AG04449 (cell line): ENCODE results near the gene SLC33A1.

Experiments
- CTCF ChIA-PET: fragments of 350-600 bp; formaldehyde crosslinking; extraction: SDS; loops from one replicate; lab custom pipeline; 2021; ENCODE audit warnings: antibody characterized with exemption; lab: Yijun Ruan, JAX
- POLR2A ChIA-PET: fragments of 400-600, 350-600 bp; formaldehyde crosslinking; extraction: SDS; loops from one replicate; lab custom pipeline; 2020; ENCODE audit warnings: antibody characterized with exemption, inconsistent platforms; lab: Yijun Ruan, JAX
- DNase-seq: peaks from one replicate; pipeline ENCODE4 v3.0.0-alpha.2; 2010; ENCODE audit warnings: low read depth, low spot score
- H3K4me3 ChIP-seq: 2 replicates; pipeline ENCODE4 v1.5.1; 2011; ENCODE audit warnings: low read depth, mild to moderate bottlenecking, control low read depth, low read length
- CTCF ChIP-seq: IDR thresholded peaks from one replicate; pipeline ENCODE4 v1.5.1; 2011; ENCODE audit warnings: mild to moderate bottlenecking, moderate library complexity, low read length, control low read depth, inconsistent platforms; ENCODE audit not compliant: insufficient read depth; ENCODE audit errors: missing control alignments

SLC33A1 gene

GRCh38 chr3:155854141-155854940 lies at the start of gene SLC33A1:
Gene SLC33A1, minus strand, starts transcription at chr3:155854427. Its CDS starts 430 bp downstream, at chr3:155853997.
- CTCF ChIA-PET, result interaction anchor here (1.8 kb wide), 2 partner anchors 15 to 48 kb away, joined by 7 to 8 read pairs; partner anchors contain the start of gene C3orf33
- peak; percentile 95 for DNase-seq
- TF ChIP-seq CTCF, result no peak
- POLR2A ChIA-PET, result interaction anchor here (0.8 to 1.3 kb wide), 3 partner anchors 13 to 49 kb away, joined by 3 to 4 read pairs (median 4); partner anchors contain the start of gene C3orf33
- H3K4me3 ChIP-seq, result peak within 1 kb of the TSS; percentile 97

DNA sequence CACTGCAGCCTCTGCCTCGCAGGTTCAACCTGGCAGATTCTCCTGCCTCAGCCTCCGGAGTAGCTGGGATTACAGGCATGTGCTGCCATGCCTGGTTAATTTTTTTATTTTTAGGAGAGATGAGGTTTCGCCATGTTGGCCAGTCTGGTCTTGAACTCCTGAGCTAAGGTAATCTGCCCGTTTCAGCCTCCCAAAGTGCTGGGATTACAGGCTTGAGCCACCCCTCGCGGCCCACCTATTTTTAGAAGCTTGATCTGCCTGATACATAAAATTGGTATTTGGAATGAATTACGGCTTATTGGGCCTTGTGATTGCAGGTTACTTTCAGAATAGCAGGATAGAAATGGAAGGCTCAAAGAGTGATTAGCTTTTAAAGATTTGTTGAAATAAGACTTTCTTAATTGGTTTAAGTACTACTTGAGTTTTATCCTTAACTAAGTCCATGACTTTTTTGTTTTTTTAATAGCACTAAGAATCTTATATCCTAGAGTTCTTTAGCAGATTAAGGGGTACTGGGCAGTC lies 41.2 kb upstream of the SLC33A1 start:
- no peak for TF ChIP-seq CTCF
- ChIA-PET POLR2A (no interaction called here), CTCF (interaction anchor here (1.3 to 2.1 kb wide), 2 partner anchors 8 to 89 kb away, joined by 4 to 5 read pairs; partner anchors contain the start of gene C3orf33)
- H3K4me3 ChIP-seq, result no peak overlapping the region
- DNase-seq, result no peak

GRCh38 chr3:155891321-155891720 lies 37.1 kb upstream of the SLC33A1 start:
- DNase-seq, result no peak
- no peak overlapping the region for H3K4me3 ChIP-seq
- TF ChIP-seq CTCF, result no peak
- POLR2A ChIA-PET, result no interaction called here
- CTCF ChIA-PET, result interaction anchor here (1.5 kb wide), 1 partner anchor 10 kb away, joined by 4 read pairs; no protein-coding TSS in a partner anchor

DNA sequence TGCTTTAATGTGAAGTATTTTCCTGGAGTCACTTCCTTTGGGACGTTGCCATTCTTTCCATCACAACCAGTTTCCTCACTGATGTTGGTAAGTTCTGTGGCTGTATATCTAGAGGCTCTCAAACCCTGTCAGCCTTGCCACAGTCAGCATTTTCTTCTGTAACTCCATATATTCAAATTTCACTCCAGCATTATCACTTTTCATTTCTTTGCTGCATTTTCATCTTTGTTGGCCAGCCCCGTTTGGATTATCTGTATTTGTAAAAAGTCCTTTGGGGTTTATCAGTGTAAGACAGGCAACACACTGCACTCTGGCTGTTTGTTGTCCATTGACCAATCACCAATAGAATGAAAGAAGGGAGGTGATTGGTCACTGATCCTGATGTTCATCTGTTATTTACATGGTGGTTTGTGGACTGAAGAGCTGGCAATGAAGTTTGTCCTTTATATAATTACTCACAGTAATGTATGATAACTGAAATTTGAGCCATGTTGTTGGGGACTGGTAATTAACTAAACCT lies 36.5 kb upstream of the SLC33A1 start:
- ChIA-PET CTCF (interaction anchor here (1.5 kb wide), 1 partner anchor 9 kb away, joined by 4 read pairs; no protein-coding TSS in a partner anchor), POLR2A (no interaction called here)
- H3K4me3 ChIP-seq, result no peak overlapping the region
- DNase-seq, result no peak
- TF ChIP-seq CTCF, result no peak

DNA sequence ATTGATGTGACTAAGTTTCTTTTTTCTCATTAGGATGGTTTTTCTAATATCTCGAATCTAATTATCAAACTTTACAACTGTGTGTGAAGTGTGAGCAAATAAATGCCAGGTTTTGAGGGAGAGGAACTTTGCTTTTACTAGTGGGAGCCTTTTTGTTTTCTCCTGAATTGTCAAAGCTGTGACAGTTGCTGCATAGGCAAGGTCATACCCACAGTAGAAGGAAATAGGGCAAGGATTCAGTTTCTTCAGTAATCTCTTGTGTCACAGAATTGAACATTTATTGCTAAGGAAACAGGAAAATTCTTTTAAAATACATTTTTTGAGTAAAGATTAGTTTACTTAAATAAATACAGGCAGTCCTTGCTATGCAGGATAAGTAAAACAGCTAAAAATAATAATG lies 35.7 kb upstream of the SLC33A1 start:
- TF ChIP-seq CTCF, result no peak
- CTCF ChIA-PET, result interaction anchor here (0.8 to 1.5 kb wide), 2 partner anchors 8 to 15 kb away, joined by 3 to 4 read pairs; no protein-coding TSS in a partner anchor
- POLR2A ChIA-PET, result no interaction called here
- no peak overlapping the region for H3K4me3 ChIP-seq
- DNase-seq, result no peak

DNA sequence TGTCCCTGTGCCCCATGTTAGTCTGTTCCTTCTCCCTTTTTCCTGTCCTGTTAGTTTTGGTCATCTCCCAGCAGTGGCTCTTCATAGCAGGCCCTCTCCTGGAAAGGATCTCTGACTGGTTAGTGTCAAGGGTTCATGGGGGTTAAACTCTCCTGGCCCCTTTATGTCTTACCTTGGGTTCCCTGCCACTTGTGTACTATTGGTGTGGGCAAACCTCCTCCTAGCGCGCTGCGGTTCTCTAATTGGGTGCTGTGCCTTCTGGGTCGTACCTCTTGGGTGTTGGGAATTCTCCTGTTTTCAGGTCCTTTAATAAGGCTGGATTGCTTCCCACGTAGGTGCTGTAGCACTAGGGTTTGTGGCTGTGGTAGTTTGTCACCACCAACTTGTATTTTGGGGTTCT lies 35.0 kb upstream of the SLC33A1 start:
- CTCF ChIA-PET, result interaction anchor here (0.8 kb wide), 1 partner anchor 36 kb away, joined by 3 read pairs; no protein-coding TSS in a partner anchor
- POLR2A ChIA-PET, result no interaction called here
- no peak for DNase-seq
- H3K4me3 ChIP-seq, result no peak overlapping the region
- no peak for TF ChIP-seq CTCF
